CD14-positive monocyte (primary cell): ENCODE results near the gene FAM193A. TPM values are rescaled to one million over a fixed set of nuclear protein-coding genes. Genes with fewer than 3 reads are reported as not detected.

Experiments used
- DNase-seq, 3 donors: peaks; one replicate each; pipeline ENCODE4 v3.0.0-alpha.2; 2011 to 2022
- H2AFZ ChIP-seq: 2 replicates; pipeline ENCODE4 v1.6.0; 2012; ENCODE audit warnings: mild to moderate bottlenecking, low read depth, low read length, inconsistent platforms; ENCODE audit not compliant: insufficient read depth, poor library complexity, severe bottlenecking
- H3K27ac ChIP-seq, 2 donors: 1 replicate in 1 of 2; 2 replicates in 1 of 2; pipeline ENCODE4 v1.5.1; 2012 to 2013; ENCODE audit warnings: low read length in 2 of 2, control low read depth in 1 of 2, inconsistent platforms in 1 of 2, low read depth in 1 of 2, mild to moderate bottlenecking in 1 of 2
- H3K27me3 ChIP-seq, 2 donors: one replicate each; pipeline versions ENCODE4 v1.6.0 to v1.6.1; 2011 to 2013; ENCODE audit warnings: low read length in 2 of 2; ENCODE audit not compliant: control insufficient read depth in 2 of 2, insufficient read depth in 2 of 2
- H3K36me3 ChIP-seq, 2 donors: replicated peaks in 1 of 2; 1 replicate in 1 of 2; 2 replicates in 1 of 2; pipeline versions ENCODE4 v1.5.1 to v1.6.1; 2012 to 2013; ENCODE audit warnings: low read length in 2 of 2, control low read depth in 1 of 2, inconsistent platforms in 1 of 2, mild to moderate bottlenecking in 1 of 2; ENCODE audit not compliant: insufficient read depth in 2 of 2, control insufficient read depth in 1 of 2
- H3K4me1 ChIP-seq, 2 donors: 1 replicate in 1 of 2; 2 replicates in 1 of 2; pipeline versions ENCODE4 v1.5.1 to v1.6.1; 2012 to 2013; ENCODE audit warnings: low read length in 2 of 2, control low read depth in 1 of 2, inconsistent platforms in 1 of 2, mild to moderate bottlenecking in 1 of 2, moderate library complexity in 1 of 2; ENCODE audit not compliant: insufficient read depth in 2 of 2, control insufficient read depth in 1 of 2
- H3K4me2 ChIP-seq: replicated peaks from 2 replicates; pipeline ENCODE3; 2012; ENCODE audit warnings: low read length, moderate library complexity, mild to moderate bottlenecking; ENCODE audit not compliant: poor library complexity, severe bottlenecking; ENCODE audit errors: extremely low read depth
- H3K4me3 ChIP-seq, 3 experiments: fragments of 200-600 bp in 1 of 3; sonication (generic) in 1 of 3; replicated peaks in 1 of 3; 1 replicate in 2 of 3; 2 replicates in 1 of 3; pipeline ENCODE4 v1.5.1; 2011 to 2013; ENCODE audit warnings: low read length in 3 of 3, mild to moderate bottlenecking in 3 of 3, control low read depth in 2 of 3, low read depth in 2 of 3, inconsistent platforms in 1 of 3, moderate library complexity in 1 of 3
- H3K79me2 ChIP-seq: 2 replicates; pipeline ENCODE4 v1.6.0; 2012; ENCODE audit warnings: mild to moderate bottlenecking, control low read depth, inconsistent platforms, low read length, moderate library complexity; ENCODE audit not compliant: insufficient read depth
- H3K9ac ChIP-seq: 2 replicates; pipeline ENCODE4 v1.6.0; 2017; ENCODE audit warnings: low read length, mild to moderate bottlenecking; ENCODE audit not compliant: insufficient read depth, poor library complexity, severe bottlenecking
- H3K9me3 ChIP-seq, 2 donors: replicated peaks in 1 of 2; 1 replicate in 1 of 2; 2 replicates in 1 of 2; pipeline versions ENCODE4 v1.5.1 to v1.6.1; 2012 to 2013; ENCODE audit warnings: low read length in 2 of 2, control low read depth in 1 of 2; ENCODE audit not compliant: control insufficient read depth in 1 of 2, insufficient read depth in 1 of 2
- H4K20me1 ChIP-seq: 2 replicates; pipeline ENCODE4 v1.6.0; 2012; ENCODE audit warnings: mild to moderate bottlenecking, low read length, control low read depth, moderate library complexity; ENCODE audit not compliant: insufficient read depth
- H3K27ac Mint-ChIP-seq, 7 donors: one replicate each; pipeline ENCODE4 v1.8.0; 2020; ENCODE audit warnings: mild to moderate bottlenecking in 7 of 7, mixed read lengths in 7 of 7, moderate library complexity in 6 of 7, inconsistent platforms in 2 of 7
- H3K27me3 Mint-ChIP-seq, 3 donors: one replicate each; pipeline ENCODE4 v1.8.0; 2021 to 2022; ENCODE audit warnings: low read depth in 3 of 3, mild to moderate bottlenecking in 3 of 3, mixed read lengths in 3 of 3, moderate library complexity in 3 of 3, inconsistent platforms in 1 of 3
- H3K36me3 Mint-ChIP-seq, 2 donors: one replicate each; pipeline ENCODE4 v1.8.0; 2020; ENCODE audit warnings: mixed read lengths in 2 of 2, inconsistent platforms in 1 of 2, mild to moderate bottlenecking in 1 of 2
- H3K4me1 Mint-ChIP-seq: one replicate; pipeline ENCODE4 v1.8.0; 2020; ENCODE audit warnings: mild to moderate bottlenecking, mixed read lengths
- H3K4me3 Mint-ChIP-seq, 2 donors: one replicate each; pipeline ENCODE4 v1.8.0; 2020; ENCODE audit warnings: mild to moderate bottlenecking in 2 of 2, mixed read lengths in 2 of 2, moderate library complexity in 1 of 2
- H3K9me3 Mint-ChIP-seq, 7 donors: one replicate each; pipeline ENCODE4 v1.8.0; 2020 to 2022; ENCODE audit warnings: mixed read lengths in 7 of 7, mild to moderate bottlenecking in 6 of 7, moderate library complexity in 6 of 7, inconsistent platforms in 2 of 7
- WGBS: methylation state at CpG from one replicate; pipeline ENCODE4 v1.1.5; 2013; ENCODE audit warnings: missing lambda C conversion rate; ENCODE audit not compliant: insufficient coverage; 5-methylcytosine and 5-hydroxymethylcytosine counted together
- intact Hi-C, 2 donors: fragments of 100-400 bp; cut with micrococcal nuclease; formaldehyde crosslinking; loops; one replicate each; pipeline versions ENCODE4 v1.15.0 to v1.15.1; 2023
- polyA plus RNA-seq, 3 donors: library from polyadenylated mRNA; depleted of rRNA in 1 of 3; unstranded in 2 of 3; stranded (reverse) in 1 of 3; fragments of 300-500 nt in 2 of 3; fragments of >200 nt in 1 of 3; fragmentation: Illumina TruSeq in 2 of 3; gene quantifications; 1 replicate in 2 of 3; 2 replicates in 1 of 3; pipeline ENCODE4 v1.2.3, GENCODE V29; 2012 to 2021
- TF ChIP-seq, protein P1 (sequence below): fragments of 200-600 bp; IDR thresholded peaks from one replicate; pipeline ENCODE4 v1.8.0; 2022; ENCODE audit warnings: antibody characterized with exemption, mild to moderate bottlenecking

The FAM193A gene
- polyA plus RNA-seq, 3 donors, result 0.66 to 11.8 (median 0.82) TPM

DNA sequence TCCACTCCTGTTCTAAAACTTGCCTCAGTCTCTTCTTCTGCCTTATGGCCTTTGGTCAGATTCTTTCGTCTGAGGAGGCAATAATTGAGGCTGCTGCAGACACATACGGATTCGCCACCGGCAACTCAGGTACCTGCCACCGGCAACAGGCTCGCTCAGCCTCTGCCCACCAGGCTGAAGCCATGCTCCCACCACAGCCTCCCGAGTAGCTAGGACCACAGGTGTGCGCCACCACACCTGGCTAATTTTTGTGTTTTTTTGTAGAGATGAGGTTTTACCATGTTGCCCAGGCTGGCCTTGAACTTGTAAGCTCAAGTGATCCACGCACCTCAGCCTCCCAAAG, 193.1 kb downstream of the FAM193A start:
- Histone ChIP-seq H3K4me1 (peaks cover 0 to 11% of the 10 kb centered on the region in 2 donors), H3K27me3 (no peaks in the 10 kb centered on the region), H3K4me2 (no peak overlapping the region), H3K9me3 (no peaks in the 10 kb centered on the region), H4K20me1 (peaks cover 18% of the 10 kb centered on the region), H3K4me3 (no peak overlapping the region), H3K36me3 (peaks cover 36 to 66% of the 10 kb centered on the region in 2 donors), H3K27ac (no peak overlapping the region), H3K79me2 (no peaks in the 10 kb centered on the region), H2AFZ (no peak overlapping the region), H3K9ac (no peak overlapping the region)
- intact Hi-C loops, result no loop called here
- Mint-ChIP-seq H3K27me3 (peaks cover 0 to 2% (median 0%) of the 10 kb centered on the region in 3 donors), H3K4me1 (peaks cover 15% of the 10 kb centered on the region), H3K9me3 (peaks cover 0 to under 1% (median 0%) of the 10 kb centered on the region in 7 donors), H3K27ac (peak overlapping the region in 2 of 7 donors; percentile 49 to 79), H3K4me3 (no peak overlapping the region), H3K36me3 (peaks cover 45 to 73% of the 10 kb centered on the region in 2 donors)
- TF ChIP-seq, protein P1, sequence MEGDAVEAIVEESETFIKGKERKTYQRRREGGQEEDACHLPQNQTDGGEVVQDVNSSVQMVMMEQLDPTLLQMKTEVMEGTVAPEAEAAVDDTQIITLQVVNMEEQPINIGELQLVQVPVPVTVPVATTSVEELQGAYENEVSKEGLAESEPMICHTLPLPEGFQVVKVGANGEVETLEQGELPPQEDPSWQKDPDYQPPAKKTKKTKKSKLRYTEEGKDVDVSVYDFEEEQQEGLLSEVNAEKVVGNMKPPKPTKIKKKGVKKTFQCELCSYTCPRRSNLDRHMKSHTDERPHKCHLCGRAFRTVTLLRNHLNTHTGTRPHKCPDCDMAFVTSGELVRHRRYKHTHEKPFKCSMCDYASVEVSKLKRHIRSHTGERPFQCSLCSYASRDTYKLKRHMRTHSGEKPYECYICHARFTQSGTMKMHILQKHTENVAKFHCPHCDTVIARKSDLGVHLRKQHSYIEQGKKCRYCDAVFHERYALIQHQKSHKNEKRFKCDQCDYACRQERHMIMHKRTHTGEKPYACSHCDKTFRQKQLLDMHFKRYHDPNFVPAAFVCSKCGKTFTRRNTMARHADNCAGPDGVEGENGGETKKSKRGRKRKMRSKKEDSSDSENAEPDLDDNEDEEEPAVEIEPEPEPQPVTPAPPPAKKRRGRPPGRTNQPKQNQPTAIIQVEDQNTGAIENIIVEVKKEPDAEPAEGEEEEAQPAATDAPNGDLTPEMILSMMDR, result no peak
- DNase-seq, result no peak
- 92% methylated on average over 6 of the region's 9 CpGs for WGBS

DNA sequence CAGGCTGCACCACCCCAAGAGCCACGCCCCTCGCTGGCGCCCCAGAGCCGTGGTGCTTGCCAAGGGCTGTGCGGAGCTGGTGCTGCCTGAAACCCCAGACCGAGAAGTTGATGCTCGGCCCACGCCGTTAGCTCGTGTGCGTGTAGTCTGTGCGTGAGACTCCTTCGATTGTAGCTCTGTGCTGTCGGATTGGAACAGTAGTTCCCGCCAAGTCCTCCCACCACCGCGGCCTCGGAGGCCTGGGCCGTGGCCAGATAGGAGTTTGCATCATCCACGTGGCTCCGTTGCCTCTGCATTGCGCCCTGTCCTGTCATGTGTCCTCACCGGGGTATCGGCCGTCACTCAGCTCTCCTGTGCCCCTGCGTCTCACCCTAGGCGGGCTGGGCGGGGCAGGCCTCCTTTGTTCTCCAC, 195.5 kb downstream of the FAM193A start:
- Histone ChIP-seq H2AFZ (no peak overlapping the region), H4K20me1 (peaks cover 18% of the 10 kb centered on the region), H3K4me1 (peaks cover 0 to 15% of the 10 kb centered on the region in 2 donors), H3K27ac (no peak overlapping the region), H3K4me2 (no peak overlapping the region), H3K9me3 (no peaks in the 10 kb centered on the region), H3K36me3 (peaks cover 36 to 55% of the 10 kb centered on the region in 2 donors), H3K4me3 (no peak overlapping the region), H3K79me2 (no peaks in the 10 kb centered on the region), H3K9ac (no peak overlapping the region), H3K27me3 (no peaks in the 10 kb centered on the region)
- no peaks in the 10 kb centered on the region for H3K27me3 Mint-ChIP-seq
- peaks cover 35 to 61% of the 10 kb centered on the region in 2 donors for H3K36me3 Mint-ChIP-seq
- peaks cover 2 to 15% (median 9%) of the 10 kb centered on the region in 7 donors for H3K9me3 Mint-ChIP-seq
- 91% methylated on average over 28 of the region's 28 CpGs for WGBS
- no peak overlapping the region for H3K4me3 Mint-ChIP-seq
- H3K4me1 Mint-ChIP-seq, result peaks cover 19% of the 10 kb centered on the region
- TF ChIP-seq, protein P1, result no peak
- no peak for DNase-seq
- peak overlapping the region in 1 of 7 donors; percentile 9 for H3K27ac Mint-ChIP-seq
- intact Hi-C loops, result no loop called here
